ENCODE measurements around the gene BCOR.

Gene BCOR

DNA sequence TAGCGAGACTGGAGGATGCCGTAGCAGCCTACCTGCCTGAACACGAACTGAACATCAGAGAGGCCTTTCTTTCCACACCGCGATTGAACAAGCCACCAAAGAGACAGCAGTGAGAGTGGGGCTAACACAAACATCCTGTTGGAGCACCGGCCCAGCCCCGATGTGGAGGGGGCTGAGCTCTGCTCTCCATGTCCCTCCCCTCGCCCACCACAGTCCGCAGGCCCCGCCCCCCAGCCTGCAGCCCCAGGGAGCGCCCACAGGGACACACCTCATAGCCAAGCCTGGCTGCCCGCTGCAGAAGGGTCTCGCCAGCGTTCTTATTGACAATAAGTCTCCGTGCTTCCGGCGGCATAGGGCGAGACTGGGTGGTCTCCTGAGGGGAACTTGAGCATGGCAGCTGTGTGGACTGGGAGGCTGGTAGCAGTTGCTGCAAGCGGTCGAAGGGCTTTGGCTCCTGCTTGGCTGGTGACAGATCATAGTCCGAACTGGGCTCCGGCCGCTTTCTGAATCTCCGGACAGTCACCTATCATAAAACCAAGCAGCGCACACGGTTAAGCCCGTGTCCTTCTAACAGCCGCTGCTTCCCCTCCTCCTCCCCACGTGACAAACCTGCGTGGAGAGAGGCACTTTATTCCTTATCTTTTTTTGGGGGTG is 35.8 kb downstream of the BCOR start:
- DNase-seq, result no peak

GRCh38 chrX:40061005-40061404 is 36.8 kb downstream of the BCOR start:
- no peak for DNase-seq

- DNase-seq, result no peak
Measured at GRCh38 chrX:40060356-40060845, 37.4 kb downstream of the BCOR start.

DNA sequence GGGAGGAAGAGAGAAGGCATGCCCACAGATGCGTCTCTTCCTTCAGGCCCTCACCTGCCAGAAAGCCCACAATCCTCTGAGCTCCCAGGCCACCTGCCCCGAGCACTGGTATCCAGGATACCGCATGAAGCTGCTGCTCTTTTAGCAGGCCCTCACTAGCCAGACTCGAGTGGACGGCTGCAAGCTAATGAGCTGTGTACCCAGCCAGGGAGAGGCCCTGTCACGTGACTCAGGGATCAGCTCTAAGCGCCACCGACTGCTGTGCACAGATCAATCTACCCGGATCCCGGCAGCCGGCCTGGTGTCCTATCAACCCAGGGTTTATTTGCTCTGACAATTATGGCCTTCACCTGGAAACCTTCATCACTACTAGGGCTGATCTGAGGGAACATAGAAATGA is 39.0 kb downstream of the BCOR start:
- DNase-seq, result no peak

DNA sequence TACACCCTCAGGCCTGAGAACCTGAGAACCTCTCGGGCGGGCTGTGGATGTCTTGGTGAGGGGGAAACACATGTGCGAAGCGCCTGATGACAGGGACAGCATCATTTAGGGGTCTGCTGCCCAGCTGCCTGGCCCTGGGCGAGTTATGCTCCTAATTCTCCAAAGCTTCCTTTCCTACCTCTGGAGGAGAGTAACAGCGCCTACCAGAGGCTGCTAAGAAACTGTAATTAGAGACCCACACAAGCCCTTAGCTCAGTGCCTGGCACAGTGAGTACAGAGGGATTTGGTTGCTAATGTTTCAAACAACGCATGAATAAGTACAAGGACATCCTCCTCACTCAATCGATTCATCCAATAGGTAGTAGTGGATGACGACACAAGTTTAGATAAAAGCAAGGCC is 40.4 kb downstream of the BCOR start:
- DNase-seq, result no peak

GRCh38 chrX:40056420-40056819 is 41.3 kb downstream of the BCOR start:
- no peak for DNase-seq

GRCh38 chrX:40055495-40055894 is 42.3 kb downstream of the BCOR start:
- no peak for DNase-seq

DNA sequence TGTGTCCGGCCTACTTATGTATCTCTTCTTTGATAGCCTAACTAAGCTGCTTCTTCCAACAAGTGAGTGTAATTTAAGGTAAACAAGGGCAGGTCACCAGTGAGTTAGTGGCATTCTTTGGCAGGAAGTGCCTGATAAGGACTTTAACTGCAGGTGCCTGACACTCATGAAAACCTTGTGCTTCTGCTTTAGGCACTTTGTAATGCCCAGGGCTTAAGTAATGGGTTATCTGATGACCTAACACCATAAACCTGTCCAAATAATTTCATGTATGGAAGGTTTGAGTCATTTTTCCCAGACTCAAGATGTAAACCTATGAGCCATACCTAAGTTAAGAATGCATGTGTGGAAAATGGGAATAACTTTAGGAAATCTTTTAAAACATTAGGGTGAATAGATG is 43.0 kb downstream of the BCOR start:
- no peak for DNase-seq

DNA sequence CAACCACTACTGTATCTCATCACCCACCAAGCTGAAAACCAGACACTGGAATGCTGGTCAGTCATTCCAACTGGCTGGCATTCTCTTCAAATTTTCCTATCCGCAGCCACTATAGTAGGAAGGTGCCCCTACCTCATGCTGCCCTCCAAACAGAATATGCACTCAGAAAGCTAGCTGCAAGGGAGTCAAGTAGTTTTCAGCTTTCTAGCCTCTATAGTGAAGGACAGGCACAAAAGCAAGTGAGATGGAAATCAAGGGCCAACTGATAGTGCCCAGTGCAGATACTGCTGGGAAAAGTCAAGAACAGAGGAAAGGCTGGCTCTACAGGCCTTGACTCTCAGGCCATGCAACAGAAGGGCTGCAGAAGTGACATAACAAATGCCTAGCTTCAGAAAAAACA is 47.2 kb downstream of the BCOR start:
- DNase-seq, result no peak

DNA sequence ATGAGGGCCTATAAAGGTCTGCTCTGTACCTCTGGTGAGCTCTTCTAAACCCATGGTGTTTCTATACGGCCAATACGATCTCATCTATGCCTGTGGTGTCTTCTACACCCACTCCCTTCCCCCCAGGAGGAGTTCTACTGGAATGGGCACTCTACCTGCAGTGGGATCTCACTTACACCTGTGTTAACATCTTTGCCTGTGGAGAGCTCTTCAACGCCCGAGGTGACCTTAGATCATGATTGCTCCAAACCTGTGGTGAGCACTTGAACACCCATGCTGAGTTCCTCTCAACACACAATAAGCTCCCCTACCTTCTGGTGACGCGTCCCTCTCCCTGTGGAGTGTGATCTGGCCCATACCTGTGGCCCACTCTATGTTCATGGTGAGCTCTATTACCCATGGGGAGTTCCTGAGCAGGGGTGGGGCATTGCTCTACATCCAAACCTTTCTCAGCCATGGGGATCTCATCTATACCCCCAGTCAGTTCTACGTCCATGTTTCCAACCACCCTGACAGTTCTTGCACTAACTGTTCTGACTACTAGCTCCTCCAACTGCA is 48.6 kb downstream of the BCOR start:
- DNase-seq, result no peak

DNA sequence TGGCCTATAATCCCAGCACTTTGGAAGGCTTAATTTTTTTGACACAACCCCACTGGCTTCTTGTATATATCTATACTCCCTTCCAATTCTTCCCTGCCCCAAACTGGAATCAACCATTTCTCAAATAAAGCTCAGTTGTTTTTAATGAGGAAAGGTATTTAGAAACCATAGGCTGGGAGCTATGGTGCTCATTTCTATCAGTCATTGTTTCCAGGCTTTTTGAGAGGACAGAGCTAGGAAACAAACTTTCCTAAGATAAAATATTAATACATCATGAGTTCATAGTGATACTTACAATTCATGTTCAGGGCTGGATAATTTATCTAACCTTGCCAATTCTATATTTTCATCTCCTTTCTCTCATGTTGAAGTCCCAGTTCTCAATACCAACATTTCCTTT is 50.3 kb downstream of the BCOR start:
- DNase-seq, result no peak

DNA sequence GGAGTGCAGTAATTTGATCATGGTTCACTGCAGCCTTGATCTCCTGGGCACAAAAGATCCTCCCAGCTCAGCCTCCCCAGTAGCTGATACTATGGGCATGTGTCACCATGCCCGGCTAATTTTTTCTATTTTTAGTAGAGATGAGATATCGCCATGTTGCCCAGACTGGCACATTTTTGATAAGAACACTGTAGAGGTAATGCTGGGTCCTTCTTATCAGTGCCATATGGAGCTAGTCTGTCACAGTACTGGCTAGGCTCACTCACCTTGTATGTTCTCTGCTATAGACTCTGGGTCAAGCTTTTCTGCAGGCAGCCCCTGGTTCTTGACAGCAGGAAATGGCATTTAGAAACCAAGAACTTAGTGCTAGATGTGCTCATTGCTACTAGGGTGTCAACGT is 53.9 kb downstream of the BCOR start:
- DNase-seq, result no peak

- no peak for DNase-seq
Measured at GRCh38 chrX:40041915-40042314, 55.8 kb downstream of the BCOR start.

GRCh38 chrX:40040686-40041461 is 56.9 kb downstream of the BCOR start:
- no peak for DNase-seq

DNA sequence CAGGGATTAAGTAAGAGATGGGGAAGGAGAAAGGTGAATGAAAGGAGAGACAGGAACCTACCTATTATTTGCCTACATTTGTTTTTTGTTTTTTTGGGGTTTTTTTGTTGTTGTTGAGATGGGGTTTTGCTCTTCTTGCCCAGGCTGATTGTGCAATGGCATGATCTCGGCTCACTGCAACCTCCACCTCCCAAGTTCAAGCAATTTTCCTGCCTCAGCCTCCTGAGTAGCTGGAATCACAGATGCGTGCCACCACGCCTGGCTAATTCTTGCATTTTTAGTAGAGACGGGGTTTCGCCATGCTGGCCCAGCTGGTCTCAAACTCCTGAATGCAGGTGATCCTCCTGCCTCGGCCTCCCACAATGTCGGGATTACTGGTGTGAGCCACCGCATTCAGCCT is 57.9 kb downstream of the BCOR start:
- no peak for DNase-seq

- no peak for DNase-seq
Measured at GRCh38 chrX:40037367-40037766, 60.4 kb downstream of the BCOR start.

- no peak for DNase-seq
Measured at GRCh38 chrX:40035726-40036125, 62.0 kb downstream of the BCOR start.

GRCh38 chrX:40031911-40032310 is 65.8 kb downstream of the BCOR start:
- DNase-seq, result no peak

DNA sequence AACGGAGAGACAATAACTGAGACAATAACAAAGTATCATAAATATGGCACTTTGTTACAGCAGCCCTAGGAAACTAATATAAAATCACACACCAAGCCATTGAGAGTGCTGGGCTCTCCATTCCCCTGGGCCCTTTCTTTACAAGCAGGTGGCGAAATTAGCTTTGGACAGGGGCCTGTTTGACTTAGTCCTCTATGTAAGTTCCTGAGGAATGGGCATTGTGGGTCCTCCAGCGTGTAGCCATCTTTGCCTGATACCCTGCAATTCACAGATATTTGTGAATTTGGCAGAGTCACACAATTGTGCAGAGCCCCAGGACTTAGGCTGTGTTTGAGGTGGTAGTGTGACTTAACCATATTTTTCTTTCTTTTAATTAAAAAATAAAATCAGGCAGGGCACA is 67.6 kb downstream of the BCOR start:
- no peak for DNase-seq

- no peak for DNase-seq
Measured at GRCh38 chrX:40022421-40022820, 75.3 kb downstream of the BCOR start.

- DNase-seq, result no peak
Measured at GRCh38 chrX:40021647-40022046, 76.1 kb downstream of the BCOR start.

DNA sequence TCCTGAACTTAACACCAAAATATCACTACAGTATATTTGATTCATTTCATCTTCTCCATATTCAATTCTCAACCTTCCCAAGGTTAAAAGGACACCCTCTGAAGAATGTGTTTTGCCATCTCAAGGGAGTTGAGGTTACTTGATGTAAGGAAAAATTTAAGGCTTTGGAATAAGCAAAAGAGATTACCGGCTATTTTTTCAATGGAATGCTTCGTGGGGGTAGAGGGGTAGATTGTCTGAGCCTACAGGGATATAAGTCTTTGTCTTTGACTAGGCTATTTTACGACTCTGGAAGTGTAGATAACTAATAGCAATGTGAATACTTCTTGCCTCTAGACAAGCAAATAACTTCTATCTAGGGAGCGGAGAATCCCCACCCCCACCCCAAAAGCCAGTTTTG is 78.2 kb downstream of the BCOR start:
- no peak for DNase-seq

DNA sequence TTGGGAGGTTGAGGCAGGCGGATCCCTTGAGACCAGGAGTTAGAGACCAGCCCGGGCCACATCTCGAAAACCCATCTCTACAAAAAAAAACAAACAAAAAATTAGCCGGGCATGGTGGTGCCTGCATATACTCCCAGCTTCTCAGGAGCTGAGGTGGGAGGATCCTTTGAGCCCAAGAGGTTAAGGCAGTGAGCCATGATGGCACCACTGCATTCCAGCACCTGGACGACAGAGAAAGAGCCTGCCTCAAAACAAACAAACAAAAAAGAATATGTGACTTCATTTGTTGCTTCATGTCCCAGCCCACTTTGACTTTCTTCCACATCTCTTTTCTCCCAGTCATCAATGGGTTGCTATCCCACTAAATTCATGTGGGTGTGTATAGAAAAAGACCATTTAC is 79.7 kb downstream of the BCOR start:
- DNase-seq, result no peak

GRCh38 chrX:40016749-40017148 is 81.0 kb downstream of the BCOR start:
- DNase-seq, result no peak

Data from CD4-positive, alpha-beta T cell treated with Interleukin-4 for 1 hour (primary cell).